GM03348 (cell line): ENCODE measurements around the gene UCK1.
"Not testable (repeated sequence)": the region's sequence is repeated elsewhere in the genome, so short reads cannot be mapped to it uniquely, and the experiment has no call there.

Experiments used
- DNase-seq: peaks from one replicate; pipeline ENCODE4 v3.0.0; 2012; ENCODE audit warnings: low spot score

UCK1 gene

GRCh38 chr9:131554087-131554842 lies 23.2 kb upstream of the UCK1 start:
- no peak for DNase-seq

- DNase-seq: no peak
Observed at GRCh38 chr9:131552030-131552429, 21.0 kb upstream of the UCK1 start.

GRCh38 chr9:131550465-131550864 lies 19.4 kb upstream of the UCK1 start:
- DNase-seq: not testable (repeated sequence)

GRCh38 chr9:131549186-131549585 lies 18.1 kb upstream of the UCK1 start:
- DNase-seq: not testable (repeated sequence)

- DNase-seq: peak; percentile 56
Observed at GRCh38 chr9:131546336-131547084, 15.4 kb upstream of the UCK1 start.

GRCh38 chr9:131545786-131546335 lies 14.8 kb upstream of the UCK1 start:
- DNase-seq: no peak

GRCh38 chr9:131545003-131545785 lies 14.1 kb upstream of the UCK1 start, which contains the start of gene PRRT1B:
PRRT1B (plus strand) TSS chr9:131545523; CDS start chr9:131545616, 93 bp downstream.
- DNase-seq: no peak

GRCh38 chr9:131543141-131543540 lies 12.1 kb upstream of the UCK1 start:
- DNase-seq: no peak

GRCh38 chr9:131539223-131539923 lies 8.3 kb upstream of the UCK1 start:
- DNase-seq: no peak

GRCh38 chr9:131537946-131538345 lies 6.9 kb upstream of the UCK1 start:
- DNase-seq: no peak

- DNase-seq: no peak
Observed at GRCh38 chr9:131534721-131535237, 3.7 kb upstream of the UCK1 start.

GRCh38 chr9:131530546-131530919 lies 530 bp downstream of the UCK1 start:
- DNase-seq: peak; percentile 77

GRCh38 chr9:131529597-131530545 lies 1.2 kb downstream of the UCK1 start:
- DNase-seq: no peak

GRCh38 chr9:131528886-131529505 lies 2.1 kb downstream of the UCK1 start:
- DNase-seq: no peak

GRCh38 chr9:131528186-131528585 lies 2.9 kb downstream of the UCK1 start:
- no peak for DNase-seq

GRCh38 chr9:131525643-131526565 lies 5.2 kb downstream of the UCK1 start:
- no peak for DNase-seq

- DNase-seq: no peak
Observed at GRCh38 chr9:131524665-131525315, 6.3 kb downstream of the UCK1 start.
